ENCODE results near the gene TNNI3. TPM values are rescaled to one million over a fixed set of nuclear protein-coding genes. Genes with fewer than 3 reads are reported as not detected.

TNNI3 gene
- total and polyA plus RNA-seq, 9 of the 15 experiments (the other 6 are each of a cell fraction or from before 2014, with no cell fraction given), result 4.7 to 158 (median 42.0) TPM

- TF ChIP-seq CHD7 (IDR thresholded peaks at IDR 0.05; ENCODE audit: low read depth, low read length) (no peak), C11orf30 (IDR thresholded peaks at IDR 0.05; ENCODE audit: low read depth) (no peak), KDM5B (IDR thresholded peaks at IDR 0.05; ENCODE audit: insufficient replicate concordance, low read depth, low read length) (no peak), RREB1 (CRISPR knock-in tag; IDR thresholded peaks at IDR 0.05) (0 out of 2 replicates have a peak, but pooled peaks have one; percentile 80), PRPF4 (IDR thresholded peaks at IDR 0.05; ENCODE audit: insufficient read depth, low read depth, low read length, poor library complexity, severe bottlenecking) (no peak), ZNF830 (CRISPR knock-in tag; IDR thresholded peaks at IDR 0.05) (no peak), XRCC3 (IDR thresholded peaks at IDR 0.05) (no peak), ZNF707 (CRISPR knock-in tag; conservative IDR thresholded peaks at IDR 0.05) (peak; percentile 55; the same call in 1 of the 2 replicates)
Measured at GRCh38 chr19:55166530-55167268, 9.2 kb upstream of the TNNI3 start, which contains the start of gene DNAAF3 (continued).
